Panc1 (cell line): ENCODE measurements around the gene PAWR. TPM values are rescaled to one million over a fixed set of nuclear protein-coding genes. Genes with fewer than 3 reads are reported as not detected.

Experiments used
- ATAC-seq: fragments of 200-7000 bp; cut with Tn5 transposase; 2 replicates; pipeline ENCODE4 v1.9.1; 2020; ENCODE audit warnings: mild to moderate bottlenecking, moderate library complexity
- BruUV-seq: library from RNA; stranded (reverse); fragments of 400-500 nt; replicated peaks from 2 replicates; lab custom pipeline; 2021; lab: Mats Ljungman, UMichigan
- CTCF ChIA-PET: fragments of 300-600 bp; sonication (Branson Sonifier 250); formaldehyde crosslinking; loops from one replicate; lab custom pipeline; 2022; ENCODE audit warnings: antibody characterized with exemption; lab: Charles Lee
- POLR2A ChIA-PET: fragments of 300-600 bp; sonication (Branson Sonifier 250); formaldehyde crosslinking; loops from one replicate; lab custom pipeline; 2022; ENCODE audit warnings: antibody characterized with exemption; lab: Charles Lee
- DNase-seq: peaks from one replicate; pipeline ENCODE4 v3.0.0-alpha.2; 2010; ENCODE audit warnings: low read depth, low spot score
- H3K27ac ChIP-seq: 2 replicates; pipeline ENCODE4 v1.5.1; 2011; ENCODE audit warnings: mild to moderate bottlenecking, low read length, inconsistent platforms
- H3K27me3 ChIP-seq: fragments of 200-500 bp; sonication (Bioruptor generic); 2 replicates; pipeline ENCODE4 v1.6.0; 2014; ENCODE audit warnings: low read length, inconsistent platforms; ENCODE audit not compliant: control insufficient read depth, insufficient read depth
- H3K36me3 ChIP-seq: fragments of 200-500 bp; sonication (Bioruptor generic); 2 replicates; pipeline ENCODE4 v1.5.1; 2014; ENCODE audit warnings: inconsistent platforms, mild to moderate bottlenecking, low read length, moderate library complexity; ENCODE audit not compliant: control insufficient read depth, insufficient read depth
- H3K4me1 ChIP-seq: 2 replicates; pipeline ENCODE4 v1.5.1; 2011; ENCODE audit warnings: inconsistent platforms, mild to moderate bottlenecking, low read length, moderate library complexity; ENCODE audit not compliant: control insufficient read depth, insufficient read depth
- H3K4me3 ChIP-seq, 2 experiments: 2 replicates each; pipeline ENCODE4 v1.5.1; 2011 to 2012; ENCODE audit warnings: low read depth in 2 of 2, low read length in 2 of 2, mild to moderate bottlenecking in 2 of 2, inconsistent platforms in 1 of 2, moderate library complexity in 1 of 2
- H3K9me3 ChIP-seq: fragments of 200-500 bp; sonication (Bioruptor generic); 2 replicates; pipeline ENCODE4 v1.5.1; 2014; ENCODE audit warnings: low read depth, mild to moderate bottlenecking, inconsistent platforms, low read length, moderate library complexity; ENCODE audit not compliant: control insufficient read depth, insufficient read depth
- SIN3A ChIP-seq: IDR thresholded peaks from 2 replicates; pipeline ENCODE4 v1.6.1; 2012; ENCODE audit warnings: low read depth, mild to moderate bottlenecking, low read length, moderate library complexity, borderline replicate concordance; ENCODE audit not compliant: insufficient read depth
- TCF7L2 ChIP-seq: IDR thresholded peaks from 2 replicates; pipeline ENCODE4 v1.6.1; 2011; ENCODE audit warnings: mild to moderate bottlenecking, low read depth, low read length, inconsistent platforms
- in situ Hi-C: cut with HindIII; loops from 2 replicates; pipeline ENCODE4 v1.10.0; 2016; ENCODE audit warnings: low sequenced_read_pairs, low pct_unique_long_range_greater_than_20kb
- intact Hi-C: fragments of 100-400 bp; cut with micrococcal nuclease; formaldehyde crosslinking; loops from one replicate; pipeline ENCODE4 v1.10.0; 2022; ENCODE audit not compliant: unreplicated experiment
- total RNA-seq: library from RNA; stranded (reverse); gene quantifications from one replicate; pipeline ENCODE4 v1.2.1, GENCODE V29; 2021; ENCODE audit not compliant: unreplicated experiment
- TF ChIP-seq, protein P1 (sequence below): fragments of 450-650 bp; IDR thresholded peaks from 2 replicates; pipeline ENCODE4 v1.5.1; 2017; ENCODE audit warnings: mild to moderate bottlenecking
- TF ChIP-seq, protein P2 (sequence below), 2 experiments: IDR thresholded peaks; 2 replicates each; pipeline ENCODE4 v1.6.1; 2011 to 2012; ENCODE audit warnings: low read depth in 2 of 2, control low read depth in 1 of 2, low read length in 1 of 2, mild to moderate bottlenecking in 1 of 2, moderate library complexity in 1 of 2; ENCODE audit not compliant: insufficient read depth in 1 of 2

The PAWR gene
- total RNA-seq, 1 experiment from 2014 or later, result 142 TPM

DNA sequence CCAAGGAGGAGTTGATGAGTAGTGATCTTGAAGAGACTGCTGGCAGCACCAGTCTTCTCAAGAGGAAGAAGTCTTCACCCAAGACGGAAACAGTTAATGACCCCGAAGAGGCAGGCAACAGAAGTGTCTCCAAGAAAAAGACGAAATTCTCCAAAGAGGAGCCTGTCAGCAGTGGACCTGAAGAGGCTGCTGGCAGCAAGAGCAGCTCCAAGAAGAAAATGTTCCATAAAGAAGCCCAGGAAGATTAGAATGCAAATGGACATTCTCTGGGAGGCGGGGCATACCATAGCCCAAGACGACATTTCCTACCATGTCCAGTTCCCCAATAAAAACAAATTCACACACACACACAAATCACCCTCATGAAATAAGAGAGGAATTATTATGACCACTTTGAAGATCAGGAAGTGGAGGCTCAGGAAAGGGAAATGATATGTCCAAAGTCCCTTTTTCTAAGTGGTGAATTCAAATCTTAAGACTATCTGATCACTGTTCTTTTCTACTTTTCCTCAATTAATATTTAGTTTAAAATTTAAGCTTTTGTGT, 131.8 kb downstream of the PAWR start:
- Histone ChIP-seq H3K4me3 (no peak overlapping the region), H3K4me1 (peaks cover 14% of the 10 kb centered on the region), H3K9me3 (no peaks in the 10 kb centered on the region), H3K36me3 (no peaks in the 10 kb centered on the region; the same call in 1 of the 2 replicates), H3K27ac (no peak overlapping the region), H3K27me3 (no peaks in the 10 kb centered on the region)
- ATAC-seq, result no peak
- no TSS peak for BruUV-seq
- ChIA-PET POLR2A (no interaction called here), CTCF (no interaction called here)
- in situ Hi-C loops, result no loop called here
- no peak for TF ChIP-seq TCF7L2
- TF ChIP-seq, protein P1, sequence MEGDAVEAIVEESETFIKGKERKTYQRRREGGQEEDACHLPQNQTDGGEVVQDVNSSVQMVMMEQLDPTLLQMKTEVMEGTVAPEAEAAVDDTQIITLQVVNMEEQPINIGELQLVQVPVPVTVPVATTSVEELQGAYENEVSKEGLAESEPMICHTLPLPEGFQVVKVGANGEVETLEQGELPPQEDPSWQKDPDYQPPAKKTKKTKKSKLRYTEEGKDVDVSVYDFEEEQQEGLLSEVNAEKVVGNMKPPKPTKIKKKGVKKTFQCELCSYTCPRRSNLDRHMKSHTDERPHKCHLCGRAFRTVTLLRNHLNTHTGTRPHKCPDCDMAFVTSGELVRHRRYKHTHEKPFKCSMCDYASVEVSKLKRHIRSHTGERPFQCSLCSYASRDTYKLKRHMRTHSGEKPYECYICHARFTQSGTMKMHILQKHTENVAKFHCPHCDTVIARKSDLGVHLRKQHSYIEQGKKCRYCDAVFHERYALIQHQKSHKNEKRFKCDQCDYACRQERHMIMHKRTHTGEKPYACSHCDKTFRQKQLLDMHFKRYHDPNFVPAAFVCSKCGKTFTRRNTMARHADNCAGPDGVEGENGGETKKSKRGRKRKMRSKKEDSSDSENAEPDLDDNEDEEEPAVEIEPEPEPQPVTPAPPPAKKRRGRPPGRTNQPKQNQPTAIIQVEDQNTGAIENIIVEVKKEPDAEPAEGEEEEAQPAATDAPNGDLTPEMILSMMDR, result no peak
- DNase-seq, result no peak
- intact Hi-C loops, result loop anchor here (5.0 kb wide), 2 partner anchors 128 to 178 kb away; no protein-coding TSS in a partner anchor

- intact Hi-C loops (loop anchor here (5.0 kb wide), 2 partner anchors 129 to 179 kb away; no protein-coding TSS in a partner anchor), in situ Hi-C loops (no loop called here)
- ChIA-PET POLR2A (no interaction called here), CTCF (no interaction called here)
- Histone ChIP-seq H3K27ac (no peak overlapping the region), H3K9me3 (no peaks in the 10 kb centered on the region), H3K4me3 (no peak overlapping the region), H3K36me3 (no peaks in the 10 kb centered on the region), H3K4me1 (peaks cover 14% of the 10 kb centered on the region), H3K27me3 (no peaks in the 10 kb centered on the region)
- DNase-seq, result no peak
- TSS peak; percentile 12 for BruUV-seq
- TF ChIP-seq, protein P1, result no peak
- ATAC-seq, result no peak
These were observed 133.0 kb downstream of the PAWR start for GRCh38 chr12:79557690-79558315.

- in situ Hi-C loops, result no loop called here
- BruUV-seq, result no TSS peak
- peak overlapping the region; percentile 55; the same call in 1 of the 2 replicates for H3K27ac ChIP-seq
- ATAC-seq (no peak), DNase-seq (no peak)
- CTCF ChIA-PET, result no interaction called here
- H3K36me3 ChIP-seq, result no peaks in the 10 kb centered on the region
- peaks cover 15% of the 10 kb centered on the region for H3K4me1 ChIP-seq
- TF ChIP-seq TCF7L2, result no peak
- no peak for TF ChIP-seq SIN3A
- TF ChIP-seq, protein P2, sequence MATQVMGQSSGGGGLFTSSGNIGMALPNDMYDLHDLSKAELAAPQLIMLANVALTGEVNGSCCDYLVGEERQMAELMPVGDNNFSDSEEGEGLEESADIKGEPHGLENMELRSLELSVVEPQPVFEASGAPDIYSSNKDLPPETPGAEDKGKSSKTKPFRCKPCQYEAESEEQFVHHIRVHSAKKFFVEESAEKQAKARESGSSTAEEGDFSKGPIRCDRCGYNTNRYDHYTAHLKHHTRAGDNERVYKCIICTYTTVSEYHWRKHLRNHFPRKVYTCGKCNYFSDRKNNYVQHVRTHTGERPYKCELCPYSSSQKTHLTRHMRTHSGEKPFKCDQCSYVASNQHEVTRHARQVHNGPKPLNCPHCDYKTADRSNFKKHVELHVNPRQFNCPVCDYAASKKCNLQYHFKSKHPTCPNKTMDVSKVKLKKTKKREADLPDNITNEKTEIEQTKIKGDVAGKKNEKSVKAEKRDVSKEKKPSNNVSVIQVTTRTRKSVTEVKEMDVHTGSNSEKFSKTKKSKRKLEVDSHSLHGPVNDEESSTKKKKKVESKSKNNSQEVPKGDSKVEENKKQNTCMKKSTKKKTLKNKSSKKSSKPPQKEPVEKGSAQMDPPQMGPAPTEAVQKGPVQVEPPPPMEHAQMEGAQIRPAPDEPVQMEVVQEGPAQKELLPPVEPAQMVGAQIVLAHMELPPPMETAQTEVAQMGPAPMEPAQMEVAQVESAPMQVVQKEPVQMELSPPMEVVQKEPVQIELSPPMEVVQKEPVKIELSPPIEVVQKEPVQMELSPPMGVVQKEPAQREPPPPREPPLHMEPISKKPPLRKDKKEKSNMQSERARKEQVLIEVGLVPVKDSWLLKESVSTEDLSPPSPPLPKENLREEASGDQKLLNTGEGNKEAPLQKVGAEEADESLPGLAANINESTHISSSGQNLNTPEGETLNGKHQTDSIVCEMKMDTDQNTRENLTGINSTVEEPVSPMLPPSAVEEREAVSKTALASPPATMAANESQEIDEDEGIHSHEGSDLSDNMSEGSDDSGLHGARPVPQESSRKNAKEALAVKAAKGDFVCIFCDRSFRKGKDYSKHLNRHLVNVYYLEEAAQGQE (IDR thresholded peaks at IDR 0.05; ENCODE audit: insufficient read depth in 1 of 2, low read depth in 2 of 2, low read length in 1 of 2), result no peak
- TF ChIP-seq, protein P1, result peak; percentile 62; the same call in 1 of the 2 replicates
- H3K4me3 ChIP-seq, result no peak overlapping the region
- H3K27me3 ChIP-seq, result no peaks in the 10 kb centered on the region
- no peaks in the 10 kb centered on the region; the same call in 1 of the 2 replicates for H3K9me3 ChIP-seq
- intact Hi-C loops, result loop anchor here (5.0 kb wide), 2 partner anchors 132 to 182 kb away; no protein-coding TSS in a partner anchor
- POLR2A ChIA-PET, result no interaction called here
These were observed 135.5 kb downstream of the PAWR start for GRCh38 chr12:79555028-79555925.
